Adipocyte (in vitro differentiated cells): ENCODE results near the gene SLC13A5.

Experiments used
- DNase-seq: peaks from one replicate; pipeline ENCODE4 v3.0.0-alpha.2; 2015; ENCODE audit warnings: low read depth
- H3K27me3 ChIP-seq: replicated peaks from 2 replicates; pipeline ENCODE4 v1.7.0; 2013; ENCODE audit warnings: mild to moderate bottlenecking, low read length, moderate library complexity; ENCODE audit not compliant: control insufficient read depth, insufficient read depth
- H3K36me3 ChIP-seq: 2 replicates; pipeline ENCODE4 v1.7.0; 2013; ENCODE audit warnings: low read length, mild to moderate bottlenecking, moderate library complexity; ENCODE audit not compliant: control insufficient read depth, insufficient read depth, severe bottlenecking
- H3K4me1 ChIP-seq: 2 replicates; pipeline ENCODE4 v1.7.0; 2013; ENCODE audit warnings: mild to moderate bottlenecking, low read length, moderate library complexity; ENCODE audit not compliant: control insufficient read depth, insufficient read depth
- H3K4me3 ChIP-seq: 2 replicates; pipeline ENCODE4 v1.7.0; 2013; ENCODE audit warnings: mild to moderate bottlenecking, low read length, moderate library complexity
- H3K9ac ChIP-seq: 2 replicates; pipeline ENCODE4 v1.7.0; 2013; ENCODE audit warnings: mild to moderate bottlenecking, low read length, moderate library complexity
- H3K9me3 ChIP-seq: 2 replicates; pipeline ENCODE4 v1.7.0; 2013; ENCODE audit warnings: mild to moderate bottlenecking, low read length, moderate library complexity; ENCODE audit not compliant: control insufficient read depth

Gene SLC13A5

DNA sequence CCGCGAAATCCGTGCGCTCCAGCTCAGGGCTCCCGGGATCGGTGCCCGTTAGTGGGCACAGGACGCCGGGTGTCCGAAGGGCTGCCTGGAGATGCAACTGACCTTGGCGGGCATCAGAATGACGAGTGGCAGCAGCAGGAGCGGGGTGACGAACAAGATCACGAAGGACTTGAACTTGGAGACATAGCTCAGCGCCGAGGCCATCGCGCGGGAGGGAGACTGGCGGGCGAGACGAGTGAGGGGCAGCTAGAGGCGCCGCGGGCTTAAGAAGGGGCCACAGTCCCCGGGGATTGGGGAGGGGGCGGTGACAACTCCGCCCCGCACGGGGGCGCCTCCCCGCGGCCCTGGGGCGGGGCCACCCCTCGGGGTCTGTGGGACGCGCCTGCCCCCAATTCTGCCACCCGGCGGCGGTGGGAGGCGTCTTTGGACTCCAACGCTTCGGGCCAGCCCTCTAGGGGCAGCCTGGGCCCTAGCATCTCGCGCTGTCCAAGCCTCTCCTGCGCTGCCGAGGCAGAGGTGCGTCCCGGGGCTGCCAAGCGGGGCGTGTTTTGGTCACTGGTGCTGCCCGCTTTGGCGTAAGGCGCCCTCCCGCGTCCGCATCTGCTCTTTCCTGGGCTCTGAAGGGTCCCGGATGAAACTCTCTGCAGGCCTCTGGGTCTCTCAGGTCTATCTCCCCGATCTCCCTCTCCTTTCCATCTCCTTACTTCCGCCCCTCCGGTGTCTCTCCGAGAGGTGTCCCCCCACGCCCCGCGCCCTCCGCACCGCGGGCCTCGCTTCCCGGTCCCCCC lies at the start of gene SLC13A5:
Gene SLC13A5 (minus strand): TSS at position 240 of the 788 bp plus-strand sequence. CDS start 36 bp downstream, at position 204.
- H3K9me3 ChIP-seq = peaks cover 13% of the 10 kb centered on the region
- peaks cover 6% of the 10 kb centered on the region for H3K4me1 ChIP-seq
- no peak within 1 kb of the TSS for H3K4me3 ChIP-seq
- no peaks in the 10 kb centered on the region for H3K36me3 ChIP-seq
- peak; percentile 36 for DNase-seq
- no peak within 1 kb of the TSS for H3K9ac ChIP-seq
- H3K27me3 ChIP-seq = peaks cover 46% of the 10 kb centered on the region

DNA sequence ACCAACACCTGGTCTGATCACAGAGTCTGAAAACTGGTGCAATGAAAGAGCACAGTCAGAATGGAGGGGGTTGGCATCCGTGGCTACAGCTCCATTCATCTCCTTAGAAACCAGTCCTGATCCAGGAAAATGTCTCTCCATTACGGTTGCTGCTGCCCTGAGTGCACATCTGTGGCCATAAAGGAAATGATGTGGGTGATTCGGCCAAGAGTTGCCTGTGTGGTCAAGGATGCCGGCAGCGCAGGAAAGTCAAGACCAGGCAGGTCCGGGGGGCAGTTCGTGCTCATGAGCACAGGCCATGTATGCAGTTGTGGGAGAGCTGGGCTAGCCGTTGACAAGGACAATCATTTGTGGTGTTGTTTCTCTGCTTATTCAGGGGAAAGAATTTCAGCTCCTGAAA lies 48.6 kb upstream of the SLC13A5 start:
- Histone ChIP-seq H3K4me1 (no peaks in the 10 kb centered on the region), H3K27me3 (no peaks in the 10 kb centered on the region), H3K36me3 (peaks cover 39% of the 10 kb centered on the region), H3K4me3 (no peak overlapping the region), H3K9ac (no peak overlapping the region), H3K9me3 (peaks cover 4% of the 10 kb centered on the region)
- DNase-seq = no peak

DNA sequence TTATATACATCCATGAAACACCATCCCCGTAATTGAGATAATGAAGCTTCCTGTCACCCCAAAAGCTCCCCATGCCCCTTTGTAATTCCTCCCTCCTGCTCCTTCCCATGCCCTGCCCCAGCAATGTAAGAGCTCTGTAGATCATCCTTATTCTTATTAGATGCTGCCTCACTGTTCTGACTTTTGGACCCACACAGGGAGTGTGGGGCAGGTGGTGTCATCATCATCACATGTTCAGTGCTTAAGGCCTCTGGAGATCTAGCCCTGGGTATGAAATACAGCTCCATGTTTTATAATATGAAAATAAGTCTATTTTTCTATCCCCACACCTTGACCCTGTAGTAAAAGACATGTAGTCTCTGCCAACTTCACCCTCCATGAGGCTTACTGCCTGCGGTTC lies 44.6 kb upstream of the SLC13A5 start:
- Histone ChIP-seq H3K27me3 (no peaks in the 10 kb centered on the region), H3K4me1 (peaks cover 23% of the 10 kb centered on the region), H3K9me3 (no peaks in the 10 kb centered on the region), H3K4me3 (no peak overlapping the region), H3K36me3 (peaks cover 17% of the 10 kb centered on the region), H3K9ac (no peak overlapping the region)
- DNase-seq = no peak

DNA sequence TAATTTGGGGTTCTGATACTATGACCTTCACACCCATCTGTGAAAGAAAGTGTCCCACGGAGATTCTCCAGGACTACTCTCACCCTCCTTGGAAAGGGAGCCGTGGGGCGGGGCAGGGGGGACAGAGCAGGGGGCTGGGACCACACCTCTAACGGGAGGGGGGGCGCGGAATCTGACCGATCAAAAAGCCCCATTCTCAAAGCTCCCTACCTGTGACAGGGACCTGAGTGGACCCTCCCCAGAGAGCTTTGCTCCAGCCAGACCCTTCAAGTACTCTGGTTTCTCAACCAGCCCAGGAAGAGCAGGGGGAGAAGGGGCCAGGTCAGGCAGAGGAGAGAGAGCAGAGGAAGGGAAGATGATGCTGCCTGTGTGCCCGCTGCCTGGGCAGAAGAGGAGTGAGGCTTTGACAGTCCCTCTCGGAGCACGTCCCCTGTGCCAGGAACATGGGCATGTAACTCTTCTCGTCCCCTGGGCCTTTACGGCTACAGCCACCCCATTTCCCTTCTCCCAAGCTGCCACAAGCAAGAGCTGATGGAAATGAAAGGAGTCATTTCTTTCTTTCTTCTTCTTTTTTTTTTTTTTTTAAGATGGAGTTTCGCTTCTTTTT lies 43.4 kb upstream of the SLC13A5 start:
- H3K36me3 ChIP-seq = peaks cover 16% of the 10 kb centered on the region
- H3K27me3 ChIP-seq = no peaks in the 10 kb centered on the region
- peaks cover 32% of the 10 kb centered on the region for H3K4me1 ChIP-seq
- no peaks in the 10 kb centered on the region for H3K9me3 ChIP-seq
- peak overlapping the region; percentile 91 for H3K9ac ChIP-seq
- no peak for DNase-seq
- peak overlapping the region; percentile 85 for H3K4me3 ChIP-seq

DNA sequence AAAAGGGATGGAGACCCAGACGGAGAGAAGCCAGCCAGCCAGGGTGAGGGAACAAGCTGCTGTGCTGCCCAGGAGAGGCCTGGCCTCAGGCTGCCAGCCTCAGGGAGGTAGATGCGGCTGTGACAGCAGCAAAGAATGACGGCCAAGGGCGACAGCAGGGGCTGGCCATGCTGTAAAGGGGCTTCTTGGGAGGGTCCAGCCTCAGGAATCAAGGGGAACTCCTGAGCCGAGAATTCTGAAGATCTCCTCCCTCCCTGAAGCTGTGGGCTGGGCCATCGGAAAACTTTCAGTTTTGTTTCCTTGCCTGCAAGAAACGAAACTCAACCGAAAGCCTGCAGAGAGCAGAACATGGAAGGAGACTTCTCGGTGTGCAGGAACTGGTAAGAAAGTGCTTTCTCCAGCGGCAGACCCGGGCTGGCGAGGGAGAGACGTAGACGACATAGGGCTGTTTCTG lies 42.6 kb upstream of the SLC13A5 start, which contains the start of gene XAF1:
Gene XAF1 (plus strand): TSS at position 316 of the 454 bp plus-strand sequence. CDS start 33 bp downstream, at position 349.
- peak; percentile 78 for DNase-seq
- peaks cover 11% of the 10 kb centered on the region for H3K36me3 ChIP-seq
- H3K27me3 ChIP-seq = no peaks in the 10 kb centered on the region
- peak within 1 kb of the TSS; percentile 91 for H3K9ac ChIP-seq
- H3K4me3 ChIP-seq = peak within 1 kb of the TSS; percentile 85
- H3K4me1 ChIP-seq = peaks cover 32% of the 10 kb centered on the region
- no peaks in the 10 kb centered on the region for H3K9me3 ChIP-seq

DNA sequence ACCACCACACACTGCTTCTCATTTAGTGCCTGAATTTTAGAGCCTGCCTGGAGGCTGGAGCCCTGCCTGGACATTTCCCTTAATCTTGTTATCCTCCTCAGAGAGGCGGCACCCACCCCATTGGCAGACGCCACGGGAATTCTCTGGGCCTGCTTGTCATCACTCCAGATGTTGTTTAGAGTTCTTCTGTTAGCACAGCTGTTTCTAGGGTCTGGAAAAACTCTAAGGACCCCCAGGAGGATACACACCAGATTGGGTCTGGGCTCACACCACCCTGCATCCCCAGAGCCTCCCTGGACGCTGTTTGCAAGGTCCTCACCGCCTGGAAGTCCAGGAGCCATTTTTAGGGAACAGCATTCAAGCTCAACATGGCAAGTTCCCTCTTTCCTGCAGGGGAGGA lies 42.1 kb upstream of the SLC13A5 start:
- peak; percentile 75 for DNase-seq
- Histone ChIP-seq H3K9me3 (no peaks in the 10 kb centered on the region), H3K4me3 (peak overlapping the region; percentile 85), H3K9ac (peak overlapping the region; percentile 91), H3K27me3 (no peaks in the 10 kb centered on the region), H3K36me3 (peaks cover 8% of the 10 kb centered on the region), H3K4me1 (peaks cover 32% of the 10 kb centered on the region)

DNA sequence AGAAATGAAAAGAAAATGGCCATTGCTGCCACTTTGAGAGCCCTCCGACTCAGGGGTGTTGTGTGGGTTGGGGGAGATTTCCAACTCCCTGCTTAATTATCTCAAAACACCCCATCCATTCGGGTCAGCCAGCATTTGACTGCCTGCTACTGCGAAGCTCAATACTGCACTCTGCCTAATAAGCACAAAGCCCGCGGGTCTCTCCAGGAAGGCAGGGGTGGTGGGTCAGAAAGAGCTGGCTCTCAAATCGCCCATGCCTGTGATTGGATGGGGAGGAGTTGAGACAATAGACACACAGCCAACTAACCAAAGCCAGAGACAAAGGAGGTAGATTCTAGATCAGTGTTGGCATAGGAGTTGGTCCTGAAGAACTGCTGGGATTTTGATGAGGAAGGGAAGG lies 40.4 kb upstream of the SLC13A5 start:
- Histone ChIP-seq H3K9me3 (no peaks in the 10 kb centered on the region), H3K27me3 (no peaks in the 10 kb centered on the region), H3K9ac (no peak overlapping the region), H3K4me3 (peak overlapping the region; percentile 64), H3K4me1 (peaks cover 32% of the 10 kb centered on the region), H3K36me3 (no peaks in the 10 kb centered on the region)
- DNase-seq = no peak

DNA sequence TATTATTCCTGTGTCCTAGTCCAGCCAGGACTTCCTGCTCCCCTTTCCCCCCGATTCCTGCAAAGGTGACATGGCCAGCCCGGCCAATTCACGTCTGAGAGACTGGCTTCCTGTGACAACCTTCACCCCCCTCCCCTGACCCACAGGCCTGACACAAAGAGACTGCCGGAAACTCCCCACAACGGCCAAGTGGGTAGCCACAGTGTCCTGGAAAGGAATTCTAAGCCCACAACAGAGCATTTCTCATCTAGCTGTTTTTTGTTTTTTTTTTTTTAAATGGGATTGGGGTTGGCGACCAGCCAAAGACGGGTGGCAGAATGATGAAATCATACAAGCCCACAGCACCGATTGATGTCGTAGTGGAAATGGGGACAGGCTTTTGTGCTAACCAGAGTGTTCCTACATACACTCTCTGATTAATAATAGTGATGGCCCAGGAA lies 39.9 kb upstream of the SLC13A5 start:
- DNase-seq = peak; percentile 74
- H3K4me3 ChIP-seq = peak overlapping the region; percentile 64

DNA sequence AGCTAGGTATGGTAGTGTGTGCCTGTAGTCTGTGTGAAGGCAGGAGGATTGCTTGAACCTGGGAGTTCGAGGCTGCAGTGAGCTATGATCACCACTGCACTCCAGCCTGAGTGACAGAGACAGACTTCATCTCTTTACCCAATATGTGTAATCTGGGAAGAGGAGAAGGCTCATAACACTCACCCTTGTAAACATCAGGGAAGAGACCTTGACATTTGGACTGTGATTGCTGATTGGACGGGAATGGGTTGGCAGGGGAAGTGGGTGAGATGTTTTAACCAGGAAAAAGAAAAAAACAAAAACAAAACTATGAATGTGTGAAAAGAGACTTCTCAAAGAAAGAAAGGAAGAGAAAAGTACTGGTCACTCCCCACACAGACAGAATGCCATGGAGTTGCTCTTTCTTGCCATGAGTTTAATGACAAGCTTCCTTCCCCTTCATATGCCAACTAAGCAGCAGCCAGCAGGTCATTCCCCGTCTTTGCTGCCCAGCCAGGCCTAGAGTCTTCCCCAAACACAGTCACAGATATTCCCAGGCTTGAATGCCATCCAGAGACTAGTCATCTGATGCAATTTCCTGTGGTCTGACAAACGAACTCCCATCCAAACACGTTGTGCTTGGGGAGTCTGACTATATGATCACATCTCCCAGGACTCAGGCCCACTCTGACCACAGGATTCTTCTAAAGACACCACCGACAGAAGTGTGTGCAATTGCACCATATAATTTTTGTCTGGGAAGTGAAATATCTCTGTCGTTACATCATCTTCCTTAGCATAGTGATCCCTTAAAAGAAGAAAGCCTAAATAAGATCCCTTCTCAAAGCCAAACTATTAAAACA lies 39.1 kb upstream of the SLC13A5 start:
- H3K4me3 ChIP-seq = peak overlapping the region; percentile 64
- no peaks in the 10 kb centered on the region for H3K27me3 ChIP-seq
- DNase-seq = peak; percentile 95
- no peaks in the 10 kb centered on the region for H3K36me3 ChIP-seq
- no peaks in the 10 kb centered on the region for H3K9me3 ChIP-seq
- peak overlapping the region; percentile 75 for H3K9ac ChIP-seq
- H3K4me1 ChIP-seq = peaks cover 32% of the 10 kb centered on the region

More for the DNA sequence above, 39.9 kb upstream of the SLC13A5 start:
- Histone ChIP-seq H3K9ac (peak overlapping the region; percentile 75), H3K27me3 (no peaks in the 10 kb centered on the region), H3K4me1 (peaks cover 32% of the 10 kb centered on the region), H3K9me3 (no peaks in the 10 kb centered on the region), H3K36me3 (no peaks in the 10 kb centered on the region)

DNA sequence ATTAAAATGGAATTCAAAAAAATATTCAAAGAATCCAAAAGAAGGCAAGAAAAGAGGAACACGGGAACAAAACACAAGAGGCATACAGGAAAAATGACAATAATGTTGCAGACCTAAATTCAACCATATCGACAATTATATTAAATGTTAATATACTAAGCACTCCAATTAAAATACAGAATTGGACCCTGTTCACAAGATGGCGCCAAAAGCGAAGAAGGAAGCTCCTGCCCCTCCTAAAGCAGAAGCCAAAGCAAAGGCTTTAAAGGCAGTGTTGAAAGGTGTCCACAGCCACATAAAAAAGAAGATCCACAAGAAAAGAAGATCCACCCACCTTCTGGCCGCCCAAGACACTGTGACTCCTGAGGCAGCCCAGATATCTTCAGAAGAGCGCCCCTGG lies 36.4 kb upstream of the SLC13A5 start:
- no peak overlapping the region for H3K4me3 ChIP-seq
- no peak for DNase-seq
- no peaks in the 10 kb centered on the region for H3K27me3 ChIP-seq
- no peak overlapping the region for H3K9ac ChIP-seq
- no peaks in the 10 kb centered on the region for H3K9me3 ChIP-seq
- no peaks in the 10 kb centered on the region for H3K36me3 ChIP-seq
- H3K4me1 ChIP-seq = peaks cover 21% of the 10 kb centered on the region

DNA sequence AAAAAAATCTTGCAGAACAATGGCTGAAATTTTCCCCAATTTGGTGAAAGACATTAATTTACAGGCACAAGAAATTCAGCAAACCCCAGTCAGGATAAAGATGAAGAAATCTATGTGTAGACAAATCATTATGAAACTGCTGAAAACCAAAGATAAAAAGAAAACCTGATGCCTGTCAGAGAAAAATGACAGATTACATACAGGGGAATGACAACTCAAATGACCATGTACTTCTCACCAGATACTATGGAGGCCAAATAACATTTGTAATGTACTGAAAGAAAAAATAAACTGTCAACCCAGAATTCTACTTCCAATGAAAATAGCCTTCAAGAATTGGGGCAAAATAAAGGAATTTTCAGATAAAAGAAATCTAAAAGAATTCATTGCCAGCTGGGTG lies 35.4 kb upstream of the SLC13A5 start:
- H3K4me1 ChIP-seq = peaks cover 18% of the 10 kb centered on the region
- H3K9me3 ChIP-seq = no peaks in the 10 kb centered on the region
- peaks cover under 1% of the 10 kb centered on the region for H3K27me3 ChIP-seq
- no peaks in the 10 kb centered on the region for H3K36me3 ChIP-seq
- no peak overlapping the region for H3K4me3 ChIP-seq
- no peak overlapping the region for H3K9ac ChIP-seq
- no peak for DNase-seq
